Activated T-cell treated with anti-CD3 and anti-CD28 coated beads, Interleukin-2, amount 50 U/mL, for 4 hours (primary cell): ENCODE results near the gene SCYL2. TPM values are rescaled to one million over a fixed set of nuclear protein-coding genes. Genes with fewer than 3 reads are reported as not detected.
"Not testable (repeated sequence)": the region's sequence is repeated elsewhere in the genome, so short reads cannot be mapped to it uniquely, and the experiment has no call there.

Source experiments
- ATAC-seq, 2 donors: fragments of 200-7000 bp; cut with Tn5 transposase; one replicate each; pipeline ENCODE4 v1.10.0; 2021
- DNase-seq: peaks from one replicate; pipeline ENCODE4 v3.0.0-alpha.2; 2020
- H3K27me3 Mint-ChIP-seq: one replicate; pipeline ENCODE4 v1.8.0; 2021; ENCODE audit warnings: low read depth, mixed read lengths
- H3K36me3 Mint-ChIP-seq: one replicate; pipeline ENCODE4 v1.8.0; 2022; ENCODE audit warnings: mixed read lengths; ENCODE audit not compliant: insufficient read depth
- H3K4me1 Mint-ChIP-seq: one replicate; pipeline ENCODE4 v1.8.0; 2021; ENCODE audit warnings: low read depth, mixed read lengths
- H3K4me3 Mint-ChIP-seq: one replicate; pipeline ENCODE4 v1.8.0; 2021; ENCODE audit warnings: mild to moderate bottlenecking, moderate library complexity, mixed read lengths
- H3K9me3 Mint-ChIP-seq: one replicate; pipeline ENCODE4 v1.8.0; 2021; ENCODE audit warnings: mixed read lengths
- total RNA-seq, 3 donors: library from RNA; stranded (reverse); gene quantifications; one replicate each; pipeline ENCODE4 v1.2.1, GENCODE V29; 2021

The SCYL2 gene
- total RNA-seq, 3 donors from 2014 or later: 32.2 to 37.5 (median 34.4) TPM

DNA sequence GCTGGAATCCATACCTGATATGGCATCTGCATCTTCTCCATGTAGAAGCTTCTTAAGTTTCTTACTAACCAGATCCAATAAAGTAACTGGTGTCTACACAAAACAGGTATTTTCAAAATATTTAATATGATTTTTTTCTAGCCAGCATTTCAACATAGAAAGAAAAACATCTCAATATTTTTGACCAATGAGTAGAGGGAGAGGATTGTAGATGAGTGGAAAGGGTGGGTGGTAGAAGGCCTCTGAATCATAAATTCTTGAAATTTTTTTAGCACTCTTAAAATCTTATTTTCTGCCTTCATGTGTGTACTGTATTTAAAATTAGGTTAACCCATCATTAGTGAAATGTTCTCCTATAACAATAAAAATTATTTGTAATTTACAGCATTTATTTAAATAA lies 18.1 kb upstream of the SCYL2 start:
- no peaks in the 10 kb centered on the region for H3K4me1 Mint-ChIP-seq
- ATAC-seq (no peak), DNase-seq (no peak)
- H3K4me3 Mint-ChIP-seq: no peak overlapping the region
- H3K9me3 Mint-ChIP-seq: no peaks in the 10 kb centered on the region
- no peaks in the 10 kb centered on the region for H3K27me3 Mint-ChIP-seq
- H3K36me3 Mint-ChIP-seq: no peaks in the 10 kb centered on the region

DNA sequence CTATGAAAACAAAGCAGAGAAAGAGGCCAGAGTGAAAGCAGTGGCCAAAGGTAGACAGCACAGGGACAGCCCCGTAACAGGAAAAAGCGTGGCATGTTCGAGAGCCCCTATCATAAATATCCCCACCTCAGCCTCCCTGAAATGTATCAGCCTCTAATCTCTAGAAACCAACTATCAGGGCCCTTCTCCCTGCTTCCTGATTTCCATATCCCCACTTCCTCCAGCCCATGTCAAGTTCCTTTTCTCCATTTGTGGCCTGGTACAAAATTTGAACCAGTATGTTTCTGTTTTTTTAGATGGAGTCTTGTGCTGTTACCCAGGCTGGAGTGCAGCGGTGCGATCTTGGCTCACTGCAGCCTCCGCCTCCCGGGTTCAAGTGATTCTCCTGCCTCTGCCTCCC lies 17.0 kb upstream of the SCYL2 start:
- Mint-ChIP-seq H3K4me3 (no peak overlapping the region), H3K36me3 (no peaks in the 10 kb centered on the region), H3K27me3 (no peaks in the 10 kb centered on the region), H3K9me3 (no peaks in the 10 kb centered on the region), H3K4me1 (no peaks in the 10 kb centered on the region)
- DNase-seq: no peak
- ATAC-seq: no peak

DNA sequence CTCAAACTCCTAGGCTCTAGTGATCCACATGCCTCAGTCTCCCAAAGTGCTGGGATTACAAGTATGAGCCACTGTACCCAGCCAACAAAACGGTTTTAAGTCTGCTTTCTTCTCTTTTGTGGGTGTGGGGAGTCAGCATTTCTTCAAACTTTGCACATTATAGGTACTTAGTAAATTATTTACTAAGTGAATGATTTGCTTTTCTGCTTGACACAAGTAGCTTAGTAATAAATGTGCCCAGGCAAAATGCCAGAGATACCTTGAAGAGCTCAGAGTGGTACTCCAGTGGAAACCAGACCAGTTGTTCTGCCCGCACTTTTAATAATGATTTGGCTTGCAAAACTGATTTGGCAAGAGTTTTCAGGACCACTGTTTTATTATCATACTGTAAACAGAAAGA lies 15.1 kb upstream of the SCYL2 start:
- DNase-seq: no peak
- Mint-ChIP-seq H3K27me3 (no peaks in the 10 kb centered on the region), H3K4me1 (no peaks in the 10 kb centered on the region), H3K36me3 (no peaks in the 10 kb centered on the region), H3K4me3 (no peak overlapping the region), H3K9me3 (no peaks in the 10 kb centered on the region)
- ATAC-seq: no peak

DNA sequence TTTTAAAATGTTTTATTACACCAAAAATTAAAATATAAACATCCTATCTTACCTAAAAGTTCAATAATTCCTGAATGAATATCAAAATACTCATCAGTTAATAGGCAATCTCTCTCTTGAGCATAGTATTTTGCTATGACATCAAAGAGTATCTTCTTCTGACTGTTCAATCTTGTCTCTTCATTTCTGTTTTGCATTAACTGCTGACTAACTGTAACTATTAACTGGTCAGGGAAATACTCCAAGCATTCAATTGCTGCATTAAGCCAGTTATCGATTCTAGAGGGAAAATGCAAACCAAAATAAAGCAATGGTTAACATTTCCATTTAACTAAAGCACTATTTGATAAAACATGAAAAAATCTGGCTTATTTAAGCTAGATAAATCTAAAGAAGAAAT lies 13.5 kb upstream of the SCYL2 start:
- ATAC-seq (no peak), DNase-seq (no peak)
- H3K4me3 Mint-ChIP-seq: no peak overlapping the region
- H3K9me3 Mint-ChIP-seq: no peaks in the 10 kb centered on the region
- no peaks in the 10 kb centered on the region for H3K36me3 Mint-ChIP-seq
- H3K4me1 Mint-ChIP-seq: peaks cover 3% of the 10 kb centered on the region
- no peaks in the 10 kb centered on the region for H3K27me3 Mint-ChIP-seq

DNA sequence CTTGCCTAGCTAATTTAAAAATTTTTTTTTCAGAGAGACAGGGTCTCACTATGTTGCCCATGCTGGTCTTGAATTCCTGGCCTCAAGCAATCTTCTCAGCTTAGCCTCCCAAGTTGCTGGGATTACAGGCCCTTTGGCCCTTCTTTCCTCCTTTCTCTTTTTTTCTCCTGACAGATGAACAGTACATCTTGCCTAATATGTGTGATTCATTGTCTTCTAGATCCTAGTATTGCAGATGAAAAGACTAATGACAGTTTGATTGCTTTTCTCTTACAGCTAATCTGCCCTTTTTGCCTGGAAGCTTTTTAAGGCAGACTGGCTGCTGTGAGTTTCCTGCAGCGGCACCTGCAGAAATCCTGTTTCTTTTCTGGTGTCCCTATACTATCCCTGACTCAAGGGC lies 12.1 kb upstream of the SCYL2 start:
- DNase-seq: no peak
- H3K9me3 Mint-ChIP-seq: no peaks in the 10 kb centered on the region
- no peaks in the 10 kb centered on the region for H3K27me3 Mint-ChIP-seq
- no peak overlapping the region for H3K4me3 Mint-ChIP-seq
- no peak for ATAC-seq
- H3K4me1 Mint-ChIP-seq: peaks cover 3% of the 10 kb centered on the region
- H3K36me3 Mint-ChIP-seq: no peaks in the 10 kb centered on the region

DNA sequence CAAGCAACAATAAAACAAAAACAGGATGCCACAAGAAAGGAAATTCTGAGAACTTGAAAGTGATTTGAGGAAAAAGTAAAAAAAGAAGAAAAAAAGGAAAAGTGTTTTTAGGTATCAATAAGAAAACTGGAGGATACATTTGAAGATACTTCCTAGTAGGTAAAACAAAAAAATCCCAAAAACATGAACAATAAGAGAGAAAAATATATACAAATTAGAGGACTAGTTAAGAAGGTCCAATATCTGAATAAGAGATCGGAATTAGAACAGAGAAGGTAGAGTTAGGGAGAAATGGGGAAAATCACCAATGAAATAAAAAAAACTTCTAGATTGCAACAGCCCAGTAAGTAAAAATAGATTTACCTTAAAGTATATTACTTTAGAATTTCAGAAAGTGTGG lies 8.8 kb upstream of the SCYL2 start:
- Mint-ChIP-seq H3K4me3 (no peak overlapping the region), H3K27me3 (no peaks in the 10 kb centered on the region), H3K9me3 (no peaks in the 10 kb centered on the region), H3K36me3 (no peaks in the 10 kb centered on the region), H3K4me1 (peaks cover 3% of the 10 kb centered on the region)
- no peak for DNase-seq
- ATAC-seq: no peak

DNA sequence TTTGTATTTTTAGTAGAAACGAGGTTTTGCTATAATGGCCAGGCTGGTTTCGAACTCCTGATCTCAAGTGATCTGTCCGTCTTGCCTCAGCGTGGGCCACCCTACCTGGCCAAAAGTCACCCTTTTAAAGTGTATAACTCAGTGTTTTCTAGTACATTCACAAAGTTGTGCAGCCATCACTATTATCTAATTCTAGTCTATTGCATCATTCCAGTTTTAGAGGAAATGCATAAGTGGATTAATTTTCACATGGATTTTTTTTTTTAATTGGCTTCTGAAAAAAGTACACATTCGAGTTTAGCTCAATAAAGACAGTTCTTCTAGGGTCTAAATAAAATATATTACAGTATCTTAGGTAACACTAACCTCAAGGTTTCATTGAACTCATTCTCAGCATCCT lies 3.8 kb upstream of the SCYL2 start:
- H3K4me3 Mint-ChIP-seq: no peak overlapping the region
- ATAC-seq: no peak
- no peaks in the 10 kb centered on the region for H3K27me3 Mint-ChIP-seq
- no peaks in the 10 kb centered on the region for H3K36me3 Mint-ChIP-seq
- no peaks in the 10 kb centered on the region for H3K9me3 Mint-ChIP-seq
- no peak for DNase-seq
- H3K4me1 Mint-ChIP-seq: peaks cover 1% of the 10 kb centered on the region

DNA sequence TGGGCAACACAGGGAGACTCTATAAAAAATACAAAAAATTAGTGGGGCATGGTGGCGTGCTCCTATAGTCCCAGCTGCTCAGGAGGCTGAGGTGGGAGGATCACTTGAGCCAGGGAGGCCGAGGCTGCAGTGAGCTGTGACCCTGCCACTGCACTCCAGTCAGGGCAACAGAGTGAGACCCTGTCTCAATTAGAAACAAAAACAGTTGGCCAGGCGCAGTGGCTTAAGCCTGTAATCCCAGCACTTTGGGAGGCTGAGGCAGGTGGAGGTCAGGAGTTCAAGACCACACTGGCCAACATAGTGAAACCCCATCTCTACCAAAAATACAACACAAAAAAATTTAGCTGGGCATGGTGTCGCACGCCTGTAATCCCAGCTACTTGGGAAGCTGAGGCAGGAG lies 1.9 kb upstream of the SCYL2 start:
- DNase-seq, H3K9me3 Mint-ChIP-seq, ATAC-seq, H3K27me3 Mint-ChIP-seq, H3K36me3 Mint-ChIP-seq: not testable (repeated sequence)
- peak overlapping the region; percentile 8 for H3K4me3 Mint-ChIP-seq
- H3K4me1 Mint-ChIP-seq: peaks cover 16% of the 10 kb centered on the region

DNA sequence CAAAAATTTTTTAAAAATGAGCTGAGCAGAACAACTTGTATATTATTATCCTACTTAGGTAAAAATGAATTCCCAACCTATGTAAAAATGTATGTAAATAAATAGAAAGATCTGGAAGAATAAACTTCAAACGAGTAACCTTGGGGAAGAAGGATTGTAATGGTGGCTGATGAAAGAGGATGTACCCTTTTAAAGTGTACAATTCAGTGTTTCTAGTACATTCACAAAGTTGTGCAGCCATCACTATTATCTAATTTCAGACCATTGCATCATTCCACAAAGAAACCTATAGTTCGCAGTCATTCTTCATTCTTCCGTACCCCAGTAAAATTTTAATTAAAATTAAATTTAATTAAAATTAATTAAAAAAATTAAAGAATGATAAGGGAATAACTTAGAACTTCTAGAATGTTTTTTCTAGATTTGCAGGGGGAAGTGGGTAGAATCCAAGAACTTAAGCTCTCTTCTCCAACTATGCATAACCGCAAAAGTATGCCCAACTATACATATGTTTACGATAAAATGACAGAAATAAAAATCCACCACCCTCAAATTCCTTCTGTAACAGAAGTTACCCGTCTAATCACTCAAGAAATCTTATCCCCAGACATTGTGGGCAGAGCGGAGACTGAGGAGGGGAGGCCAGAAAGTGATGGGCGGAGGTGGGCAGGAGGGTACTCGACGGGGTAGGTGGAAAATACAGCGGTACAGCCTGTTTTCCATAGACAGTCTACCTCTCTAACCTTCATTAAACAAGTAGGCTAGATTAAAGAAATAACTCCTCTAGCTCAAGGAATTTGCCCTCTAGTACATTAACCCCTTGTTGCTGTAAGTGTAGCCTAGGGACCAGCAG lies 1.0 kb upstream of the SCYL2 start:
- peak overlapping the region; percentile 98 for H3K4me3 Mint-ChIP-seq
- H3K27me3 Mint-ChIP-seq: no peaks in the 10 kb centered on the region
- H3K4me1 Mint-ChIP-seq: peaks cover 19% of the 10 kb centered on the region
- no peak for DNase-seq
- peaks cover 2% of the 10 kb centered on the region for H3K36me3 Mint-ChIP-seq
- no peaks in the 10 kb centered on the region for H3K9me3 Mint-ChIP-seq
- ATAC-seq: no peak

DNA sequence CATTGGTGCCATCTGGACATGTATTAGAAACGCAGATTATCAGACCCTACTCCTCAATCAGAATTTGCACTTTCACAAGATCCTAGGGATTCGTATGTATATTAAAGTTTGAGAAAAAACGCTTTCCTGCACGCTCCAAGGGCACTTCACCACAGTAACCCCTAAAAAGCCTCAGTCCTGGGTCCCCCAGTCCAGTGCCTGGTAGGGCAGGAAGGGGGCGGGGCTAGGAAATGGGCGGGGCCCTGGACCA lies 467 bp upstream of the SCYL2 start:
- Mint-ChIP-seq H3K27me3 (no peaks in the 10 kb centered on the region), H3K4me3 (peak overlapping the region; percentile 98), H3K36me3 (peaks cover 2% of the 10 kb centered on the region), H3K4me1 (peaks cover 23% of the 10 kb centered on the region), H3K9me3 (no peaks in the 10 kb centered on the region)
- peak; percentile 86 to 87 for ATAC-seq
- DNase-seq: peak; percentile 90

DNA sequence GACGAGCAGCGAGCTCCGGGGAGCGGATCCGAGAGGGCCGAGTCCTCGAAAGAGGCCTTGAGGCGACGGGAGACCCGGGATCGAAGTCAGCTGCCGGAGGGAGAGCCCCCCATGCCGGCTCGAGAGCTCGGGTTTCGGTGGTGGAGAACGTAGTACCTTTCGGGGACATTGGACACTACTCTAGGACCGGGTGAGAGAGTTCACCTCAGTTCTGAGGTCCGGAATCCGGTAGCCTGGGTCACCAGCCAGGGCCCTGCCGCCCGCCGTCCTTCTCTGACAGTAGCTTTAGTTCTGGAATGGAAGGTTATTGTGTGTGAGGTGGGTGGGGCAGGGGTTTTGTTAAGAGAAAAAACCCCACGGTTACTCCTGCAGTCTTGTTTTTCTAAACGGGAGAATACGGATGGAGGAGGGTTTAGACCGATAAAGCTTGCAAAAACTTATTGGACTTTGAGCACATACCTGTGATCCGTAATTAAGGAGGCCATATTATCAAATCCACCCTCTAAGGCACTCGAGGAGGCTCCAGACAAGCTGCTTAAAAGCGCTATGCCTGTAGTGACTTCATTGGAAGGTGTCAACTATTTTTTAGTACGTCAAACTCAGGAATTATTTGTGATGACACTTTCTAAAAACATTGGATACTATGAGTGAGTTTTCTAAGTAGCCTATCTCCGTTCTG lies 765 bp downstream of the SCYL2 start:
- Mint-ChIP-seq H3K4me3 (peak overlapping the region; percentile 98), H3K9me3 (no peaks in the 10 kb centered on the region), H3K27me3 (no peaks in the 10 kb centered on the region), H3K36me3 (peaks cover 2% of the 10 kb centered on the region), H3K4me1 (peaks cover 28% of the 10 kb centered on the region)
- peak in 1 of 2 donors; percentile 2 for ATAC-seq
- DNase-seq: peak; percentile 6

DNA sequence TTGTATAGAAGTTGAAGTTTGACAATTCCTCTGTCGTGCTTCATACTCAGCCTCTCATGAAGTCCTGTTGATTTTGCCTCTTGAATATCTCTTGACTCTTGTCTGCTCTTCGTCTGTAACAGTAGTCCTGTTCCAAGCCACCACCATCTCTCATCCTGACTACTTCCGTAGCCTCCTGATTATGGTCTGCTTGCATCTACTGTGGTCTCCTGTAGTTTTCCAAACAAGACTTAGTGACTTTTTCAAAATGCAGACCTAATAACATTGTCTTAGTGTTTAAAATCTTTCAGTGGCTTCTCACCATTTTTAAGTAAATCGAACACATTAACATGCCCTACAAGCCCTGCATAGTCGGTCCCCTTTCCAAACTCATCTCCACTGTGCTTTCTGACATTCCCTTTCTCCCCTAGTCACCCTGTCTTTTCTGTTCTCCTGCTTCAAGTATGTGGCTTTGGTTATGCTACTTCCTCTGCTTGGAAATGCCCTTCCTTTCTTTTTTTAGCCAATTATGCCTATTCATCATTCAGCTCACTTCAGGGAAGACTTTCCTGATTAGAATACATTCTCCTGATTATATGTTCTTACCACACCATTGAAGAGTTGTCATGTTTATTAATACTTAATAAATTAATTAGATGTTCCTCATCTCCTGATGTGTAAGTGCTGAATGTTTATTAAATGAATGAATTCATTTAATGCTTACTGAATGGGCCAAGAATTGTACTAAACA lies 2.0 kb downstream of the SCYL2 start:
- ATAC-seq: no peak
- no peak for DNase-seq
- peaks cover 4% of the 10 kb centered on the region for H3K36me3 Mint-ChIP-seq
- H3K4me3 Mint-ChIP-seq: peak overlapping the region; percentile 98
- H3K27me3 Mint-ChIP-seq: no peaks in the 10 kb centered on the region
- peaks cover 40% of the 10 kb centered on the region for H3K4me1 Mint-ChIP-seq
- no peaks in the 10 kb centered on the region for H3K9me3 Mint-ChIP-seq

DNA sequence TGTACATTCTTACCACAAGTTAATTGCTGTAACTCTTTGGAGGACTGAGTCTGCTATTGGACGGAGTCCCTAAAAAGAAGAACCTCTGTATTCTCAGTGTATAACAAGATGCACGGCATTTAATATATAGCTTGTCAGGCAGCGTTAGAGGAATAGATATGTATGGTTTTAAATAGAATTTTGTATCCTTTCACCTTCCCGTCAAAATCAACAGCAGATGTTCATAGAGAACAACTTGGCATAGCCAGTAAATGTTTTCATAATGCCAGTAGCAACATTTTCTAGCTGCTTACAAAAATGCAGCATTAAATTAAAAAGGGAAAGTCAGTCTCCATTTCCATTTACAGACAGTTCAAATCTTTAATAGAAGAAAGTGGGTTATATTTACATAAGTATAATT lies 6.8 kb downstream of the SCYL2 start:
- ATAC-seq (no peak), DNase-seq (no peak)
- Mint-ChIP-seq H3K4me3 (no peak overlapping the region), H3K36me3 (peaks cover 7% of the 10 kb centered on the region), H3K4me1 (peaks cover 50% of the 10 kb centered on the region), H3K27me3 (no peaks in the 10 kb centered on the region), H3K9me3 (no peaks in the 10 kb centered on the region)

DNA sequence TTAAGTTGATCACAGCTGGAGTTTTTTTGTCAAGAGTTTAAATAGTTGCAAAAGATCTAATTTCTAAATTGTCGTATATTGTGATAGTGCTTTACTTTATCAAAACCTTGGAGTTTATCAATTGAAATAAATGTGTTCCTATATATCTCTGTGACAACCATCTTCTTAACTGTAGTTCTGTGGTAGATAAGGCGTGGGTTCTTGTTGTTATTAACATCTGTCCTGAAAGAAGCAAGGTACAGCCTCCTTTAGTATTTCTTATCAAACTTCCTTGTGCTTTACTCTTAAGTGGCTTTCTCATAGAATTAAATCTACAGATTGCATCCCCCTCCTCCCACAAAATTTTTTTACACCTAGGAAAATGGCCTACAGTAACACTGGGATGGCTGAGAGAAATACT lies 7.3 kb downstream of the SCYL2 start:
- no peak for ATAC-seq
- no peak overlapping the region for H3K4me3 Mint-ChIP-seq
- H3K9me3 Mint-ChIP-seq: no peaks in the 10 kb centered on the region
- peaks cover 47% of the 10 kb centered on the region for H3K4me1 Mint-ChIP-seq
- no peaks in the 10 kb centered on the region for H3K27me3 Mint-ChIP-seq
- no peak for DNase-seq
- peaks cover 7% of the 10 kb centered on the region for H3K36me3 Mint-ChIP-seq

DNA sequence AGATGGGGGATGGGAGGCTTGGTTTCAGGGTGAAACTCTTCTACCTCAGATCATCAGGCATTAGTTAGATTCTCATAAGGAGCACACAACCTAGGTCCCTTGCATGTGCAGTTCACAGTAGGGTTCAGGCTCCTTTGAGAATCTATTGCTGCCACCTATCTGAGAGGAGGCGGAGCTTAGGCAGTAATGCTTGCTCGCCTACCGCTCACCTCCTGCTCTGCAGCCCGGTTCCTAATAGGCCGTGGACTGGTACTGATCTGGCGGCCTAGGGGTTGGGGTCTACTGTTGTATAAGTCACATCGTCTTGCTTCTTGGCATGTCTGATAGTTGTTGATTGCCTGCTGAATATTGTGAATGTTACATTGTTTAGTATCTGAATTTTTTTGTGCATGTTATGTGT lies 12.2 kb downstream of the SCYL2 start:
- Mint-ChIP-seq H3K4me3 (no peak overlapping the region), H3K36me3 (peaks cover 7% of the 10 kb centered on the region), H3K4me1 (peaks cover 24% of the 10 kb centered on the region), H3K9me3 (no peaks in the 10 kb centered on the region), H3K27me3 (no peaks in the 10 kb centered on the region)
- no peak for DNase-seq
- ATAC-seq: no peak
